PC-9 (cell line): ENCODE results near the gene DNAL4.

Source experiments
- EZH2 ChIP-seq: fragments of 200-600 bp; sonication (generic); IDR thresholded peaks from 2 replicates; pipeline ENCODE4 v1.8.0; 2017; ENCODE audit warnings: antibody characterized with exemption, low read depth
- TF ChIP-seq, protein P1 (sequence below): fragments of 200-600 bp; sonication (generic); conservative IDR thresholded peaks from 2 replicates; pipeline ENCODE4 v1.6.1; 2017; ENCODE audit warnings: mixed run types, antibody characterized with exemption, mild to moderate bottlenecking, moderate library complexity

DNA sequence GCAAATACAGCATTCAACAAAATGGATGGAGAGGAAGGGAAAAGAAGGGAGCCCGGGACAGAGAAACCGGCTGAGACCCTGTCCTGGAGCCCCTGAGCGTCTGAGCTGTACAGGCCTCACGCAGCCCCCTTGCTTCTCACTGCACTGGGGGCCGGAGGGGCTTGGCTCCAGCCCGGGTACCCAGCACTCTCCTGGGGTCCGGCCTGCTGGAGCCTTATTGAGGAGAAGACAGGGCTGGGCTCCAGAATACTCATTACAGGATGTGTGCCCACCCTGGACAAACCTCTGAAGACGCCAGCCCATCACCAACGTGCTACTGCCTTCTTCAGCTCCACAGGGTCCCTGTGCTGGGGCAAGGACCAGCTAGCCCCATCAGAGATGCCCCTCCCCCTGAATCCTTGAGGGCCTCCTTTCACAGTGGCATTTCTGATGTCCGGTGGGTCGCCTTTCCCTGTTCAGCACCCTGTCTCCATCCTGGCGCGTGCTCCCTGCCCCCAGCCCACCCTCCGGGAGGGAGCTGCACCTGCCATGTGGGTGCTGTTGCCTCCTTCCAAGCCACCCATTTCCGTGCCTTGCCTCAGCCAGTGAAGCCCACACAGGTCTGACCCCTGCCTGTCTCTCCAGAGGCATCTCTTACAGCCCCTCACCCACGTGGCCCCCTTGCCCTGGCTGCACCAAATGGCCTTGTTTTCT is 23.5 kb downstream of the DNAL4 start:
- no peak for TF ChIP-seq EZH2
- TF ChIP-seq, protein P1, sequence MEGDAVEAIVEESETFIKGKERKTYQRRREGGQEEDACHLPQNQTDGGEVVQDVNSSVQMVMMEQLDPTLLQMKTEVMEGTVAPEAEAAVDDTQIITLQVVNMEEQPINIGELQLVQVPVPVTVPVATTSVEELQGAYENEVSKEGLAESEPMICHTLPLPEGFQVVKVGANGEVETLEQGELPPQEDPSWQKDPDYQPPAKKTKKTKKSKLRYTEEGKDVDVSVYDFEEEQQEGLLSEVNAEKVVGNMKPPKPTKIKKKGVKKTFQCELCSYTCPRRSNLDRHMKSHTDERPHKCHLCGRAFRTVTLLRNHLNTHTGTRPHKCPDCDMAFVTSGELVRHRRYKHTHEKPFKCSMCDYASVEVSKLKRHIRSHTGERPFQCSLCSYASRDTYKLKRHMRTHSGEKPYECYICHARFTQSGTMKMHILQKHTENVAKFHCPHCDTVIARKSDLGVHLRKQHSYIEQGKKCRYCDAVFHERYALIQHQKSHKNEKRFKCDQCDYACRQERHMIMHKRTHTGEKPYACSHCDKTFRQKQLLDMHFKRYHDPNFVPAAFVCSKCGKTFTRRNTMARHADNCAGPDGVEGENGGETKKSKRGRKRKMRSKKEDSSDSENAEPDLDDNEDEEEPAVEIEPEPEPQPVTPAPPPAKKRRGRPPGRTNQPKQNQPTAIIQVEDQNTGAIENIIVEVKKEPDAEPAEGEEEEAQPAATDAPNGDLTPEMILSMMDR, result no peak
